Lung (tissue), 12 donors: ENCODE measurements around the gene RINT1. TPM values are rescaled to one million over a fixed set of nuclear protein-coding genes. Genes with fewer than 3 reads are reported as not detected.
"Not testable (repeated sequence)": the region's sequence is repeated elsewhere in the genome, so short reads cannot be mapped to it uniquely, and the experiment has no call there.

ENCODE experiments used
- ATAC-seq: fragments of 200-7000 bp; cut with Tn5 transposase; one replicate; pipeline ENCODE4 v1.9.1; 2020; ENCODE audit warnings: moderate number of reproducible peaks; ENCODE audit not compliant: insufficient read depth, low FRiP score
- DNase-seq, 3 donors: peaks; one replicate each; pipeline ENCODE4 v3.0.0-alpha.2; 2013 to 2017
- H3K27ac ChIP-seq, 2 donors: one replicate each; pipeline ENCODE4 v1.5.1; 2013; ENCODE audit warnings: mild to moderate bottlenecking in 2 of 2, moderate library complexity in 2 of 2, control low read depth in 1 of 2, inconsistent platforms in 1 of 2, low read depth in 1 of 2, low read length in 1 of 2
- H3K27me3 ChIP-seq, 3 donors: one replicate each; pipeline ENCODE4 v1.5.1; 2013; ENCODE audit warnings: low read length in 2 of 3; ENCODE audit not compliant: control insufficient read depth in 3 of 3, insufficient read depth in 3 of 3
- H3K36me3 ChIP-seq, 4 donors: one replicate each; pipeline ENCODE4 v1.5.1; 2013; ENCODE audit warnings: low read length in 4 of 4, mild to moderate bottlenecking in 1 of 4, moderate library complexity in 1 of 4; ENCODE audit not compliant: control insufficient read depth in 4 of 4, insufficient read depth in 4 of 4
- H3K4me1 ChIP-seq, 5 donors: one replicate each; pipeline ENCODE4 v1.5.1; 2013; ENCODE audit warnings: low read length in 5 of 5, mild to moderate bottlenecking in 2 of 5, moderate library complexity in 1 of 5; ENCODE audit not compliant: control insufficient read depth in 5 of 5, insufficient read depth in 5 of 5
- H3K4me3 ChIP-seq: one replicate; pipeline ENCODE4 v1.5.1; 2013; ENCODE audit warnings: mild to moderate bottlenecking, control low read depth, moderate library complexity
- H3K9ac ChIP-seq, 2 donors: one replicate each; pipeline ENCODE4 v1.5.1; 2013; ENCODE audit warnings: low read length in 2 of 2, control low read depth in 1 of 2; ENCODE audit not compliant: insufficient read depth in 1 of 2
- H3K9me3 ChIP-seq, 4 donors: one replicate each; pipeline ENCODE4 v1.5.1; 2013; ENCODE audit warnings: low read length in 3 of 4, mild to moderate bottlenecking in 1 of 4, moderate library complexity in 1 of 4; ENCODE audit not compliant: control insufficient read depth in 4 of 4, insufficient read depth in 3 of 4
- CTCF ChIP-seq: IDR thresholded peaks from 2 replicates; pipeline ENCODE4 v1.5.1; 2012; ENCODE audit warnings: mild to moderate bottlenecking; ENCODE audit errors: control extremely low read depth, extremely low read depth
- WGBS, 2 donors: extraction: QIAGEN DNeasy Blood & Tissue Kit; methylation state at CpG; one replicate each; pipeline ENCODE4 v1.1.7; 2013; 5-methylcytosine and 5-hydroxymethylcytosine counted together
- polyA plus RNA-seq, 2 donors: library from polyadenylated mRNA; stranded (reverse); fragments of 200-250 nt; gene quantifications; one replicate each; pipeline ENCODE4 v1.2.1, GENCODE V29; 2013
- total RNA-seq, 2 donors: library from RNA; depleted of rRNA in 1 of 2; stranded (reverse); fragments of >200 nt in 1 of 2; gene quantifications; one replicate each; pipeline ENCODE4 v1.2.1, GENCODE V29; 2014 to 2021
- donor health status: control.
- donor health status: control.
- donor health status: Bipolar disorder and iron deficiency.
- donor health status: healthy.
- donor health status: DM: yes; HTN: yes; CAD: no.

RINT1 gene
- total and polyA plus RNA-seq, 4 donors: 8.4 to 21.9 (median 18.1) TPM

GRCh38 chr7:105497016-105497415, 35.0 kb upstream of the RINT1 start:
- Histone ChIP-seq H3K36me3 (peaks cover 0 to 6% (median 2%) of the 10 kb centered on the region in 4 donors), H3K27ac (no peak overlapping the region), H3K4me1 (no peaks in the 10 kb centered on the region), H3K4me3 (no peak overlapping the region), H3K9me3 (no peaks in the 10 kb centered on the region), H3K27me3 (no peaks in the 10 kb centered on the region), H3K9ac (no peak overlapping the region)
- 73 to 97% methylated on average over 5 of the region's 5 CpGs for WGBS, 2 donors
- DNase-seq (no peak), ATAC-seq (no peak)
- no peak for TF ChIP-seq CTCF

DNA sequence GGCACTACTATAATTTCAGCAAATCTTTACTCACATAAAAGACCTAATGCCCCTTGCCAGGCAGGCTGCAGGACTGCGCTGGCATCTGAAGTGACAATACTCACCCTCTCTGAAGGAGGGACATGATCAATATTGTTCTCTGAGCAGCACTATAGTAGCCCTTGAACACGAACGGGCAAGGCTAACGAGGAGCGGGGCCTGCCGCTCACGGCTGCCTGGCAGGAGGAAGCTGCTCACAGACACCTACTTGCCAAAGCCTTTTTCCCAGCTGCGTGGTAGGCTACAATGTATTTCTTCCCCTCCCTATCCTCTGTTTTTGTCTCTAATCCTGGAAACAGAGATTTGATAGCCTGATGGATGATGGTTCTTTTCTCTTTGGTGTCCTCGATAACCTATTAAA, 29.8 kb upstream of the RINT1 start:
- Histone ChIP-seq H3K9me3 (no peaks in the 10 kb centered on the region), H3K4me3 (no peak overlapping the region), H3K4me1 (no peaks in the 10 kb centered on the region), H3K27ac (no peak overlapping the region), H3K27me3 (no peaks in the 10 kb centered on the region), H3K36me3 (peaks cover 0 to 20% (median 8%) of the 10 kb centered on the region in 4 donors), H3K9ac (no peak overlapping the region)
- TF ChIP-seq CTCF: no peak
- 93 to 97% methylated on average over 9 of the region's 9 CpGs for WGBS, 2 donors
- no peak for ATAC-seq
- DNase-seq: no peak

GRCh38 chr7:105512415-105512814, 19.6 kb upstream of the RINT1 start:
- 71 to 80% methylated on average over 4 of the region's 4 CpGs for WGBS, 2 donors
- peaks cover 0 to 4% (median 3%) of the 10 kb centered on the region in 4 donors for H3K36me3 ChIP-seq
- H3K27ac ChIP-seq: no peak overlapping the region
- ATAC-seq: no peak
- no peaks in the 10 kb centered on the region for H3K4me1 ChIP-seq
- DNase-seq: no peak
- TF ChIP-seq CTCF: no peak
- no peaks in the 10 kb centered on the region for H3K9me3 ChIP-seq
- no peak overlapping the region for H3K4me3 ChIP-seq
- no peaks in the 10 kb centered on the region for H3K27me3 ChIP-seq
- H3K9ac ChIP-seq: no peak overlapping the region

DNA sequence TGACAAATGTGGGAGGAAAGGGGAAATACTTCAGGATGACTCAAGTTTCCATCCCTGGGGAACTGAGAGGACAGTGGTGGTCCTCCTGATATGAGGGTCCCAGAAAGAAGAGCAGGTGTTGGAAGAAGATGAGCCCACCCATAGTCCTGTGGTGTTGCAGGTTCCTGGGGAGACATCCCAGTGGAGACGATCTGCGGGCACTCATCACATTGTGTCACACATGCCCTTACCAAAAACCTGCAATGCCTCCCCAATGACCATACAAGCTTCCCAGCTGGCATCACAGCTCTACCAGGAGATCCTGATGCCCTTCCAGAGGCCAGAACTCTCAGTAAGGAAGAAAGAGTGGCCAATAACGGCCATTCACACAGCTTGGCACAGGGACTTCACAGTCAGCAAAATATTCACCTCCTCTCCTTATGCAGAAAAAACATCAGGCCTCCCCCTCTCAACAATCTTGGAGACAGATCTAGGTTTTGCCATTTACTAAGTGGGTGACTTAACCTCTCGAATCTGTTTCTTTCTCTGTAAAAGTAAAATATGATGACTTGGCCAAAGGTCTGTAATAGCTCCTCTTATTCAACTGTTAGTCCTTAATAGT, 19.0 kb upstream of the RINT1 start:
- ATAC-seq: no peak
- WGBS, 2 donors: 81 to 94% methylated on average over 4 of the region's 4 CpGs

DNA sequence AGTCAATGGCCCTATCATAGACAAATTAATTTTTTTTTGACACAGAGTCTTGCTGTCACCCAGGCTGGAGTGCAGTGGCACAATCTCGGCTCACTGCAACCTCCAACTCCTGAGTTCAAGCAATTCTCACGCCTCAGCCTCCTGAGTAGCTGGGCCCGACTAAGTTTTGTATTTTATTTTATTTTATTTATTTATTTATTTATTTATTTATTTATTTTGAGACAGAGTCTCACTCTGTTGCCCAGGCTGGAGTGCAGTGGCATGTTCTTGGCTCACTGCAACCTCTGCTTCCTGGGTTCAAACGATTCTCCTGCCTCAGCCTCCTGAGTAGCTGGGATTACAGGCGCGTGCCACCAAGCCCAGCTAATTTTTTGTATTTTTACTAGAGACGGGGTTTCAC, 16.4 kb upstream of the RINT1 start:
- not testable (repeated sequence) for DNase-seq, H3K9ac ChIP-seq, H3K4me1 ChIP-seq, H3K27ac ChIP-seq, H3K36me3 ChIP-seq, H3K9me3 ChIP-seq, H3K27me3 ChIP-seq, ATAC-seq, H3K4me3 ChIP-seq
- WGBS, 2 donors: 95 to 97% methylated on average over 7 of the region's 7 CpGs

More for the DNA sequence above, 19.0 kb upstream of the RINT1 start:
- no peaks in the 10 kb centered on the region for H3K4me1 ChIP-seq
- H3K9ac ChIP-seq: no peak overlapping the region
- no peaks in the 10 kb centered on the region for H3K27me3 ChIP-seq
- H3K4me3 ChIP-seq: no peak overlapping the region
- peaks cover 2 to 5% (median 3%) of the 10 kb centered on the region in 4 donors for H3K36me3 ChIP-seq
- no peaks in the 10 kb centered on the region for H3K9me3 ChIP-seq
- DNase-seq: no peak
- no peak for TF ChIP-seq CTCF
- H3K27ac ChIP-seq: no peak overlapping the region
